ENCODE results near the gene ODC1. TPM values are rescaled to one million over a fixed set of nuclear protein-coding genes. Genes with fewer than 3 reads are reported as not detected.

Gene ODC1
- total RNA-seq, 1 donor from 2014 or later, result 88.0 TPM

- DNase-seq, result no peak
- Mint-ChIP-seq H3K36me3 (ENCODE audit: unreplicated experiment) (peaks cover 4% of the 10 kb centered on the region), H3K9me3 (ENCODE audit: unreplicated experiment) (peaks cover 3% of the 10 kb centered on the region), H3K27me3 (ENCODE audit: unreplicated experiment) (peaks cover 3% of the 10 kb centered on the region), H3K4me1 (ENCODE audit: low read depth, unreplicated experiment) (peaks cover 10% of the 10 kb centered on the region), H3K4me3 (ENCODE audit: unreplicated experiment) (no peak overlapping the region), H3K27ac (ENCODE audit: unreplicated experiment) (no peak overlapping the region)
- TF ChIP-seq CTCF (IDR thresholded peaks at IDR 0.05; ENCODE audit: partially characterized antibody, unreplicated experiment), result no peak
Measured at GRCh38 chr2:10400978-10401951, 46.9 kb downstream of the ODC1 start.

GRCh38 chr2:10400568-10400977 is 47.6 kb downstream of the ODC1 start:
- Mint-ChIP-seq H3K9me3 (ENCODE audit: unreplicated experiment) (peaks cover 3% of the 10 kb centered on the region), H3K27ac (ENCODE audit: unreplicated experiment) (no peak overlapping the region), H3K4me3 (ENCODE audit: unreplicated experiment) (no peak overlapping the region), H3K36me3 (ENCODE audit: unreplicated experiment) (peaks cover 4% of the 10 kb centered on the region), H3K4me1 (ENCODE audit: low read depth, unreplicated experiment) (peaks cover 10% of the 10 kb centered on the region), H3K27me3 (ENCODE audit: unreplicated experiment) (peaks cover 3% of the 10 kb centered on the region)
- no peak for TF ChIP-seq CTCF (IDR thresholded peaks at IDR 0.05; ENCODE audit: partially characterized antibody, unreplicated experiment)
- no peak for DNase-seq

- peak overlapping the region; percentile 31 for H3K27ac Mint-ChIP-seq (ENCODE audit: unreplicated experiment)
- H3K4me1 Mint-ChIP-seq (ENCODE audit: low read depth, unreplicated experiment), result peaks cover 10% of the 10 kb centered on the region
- TF ChIP-seq CTCF (IDR thresholded peaks at IDR 0.05; ENCODE audit: partially characterized antibody, unreplicated experiment), result no peak
- H3K27me3 Mint-ChIP-seq (ENCODE audit: unreplicated experiment), result peaks cover 3% of the 10 kb centered on the region
- H3K9me3 Mint-ChIP-seq (ENCODE audit: unreplicated experiment), result peaks cover 3% of the 10 kb centered on the region
- DNase-seq, result no peak
- H3K36me3 Mint-ChIP-seq (ENCODE audit: unreplicated experiment), result peaks cover 4% of the 10 kb centered on the region
- H3K4me3 Mint-ChIP-seq (ENCODE audit: unreplicated experiment), result no peak overlapping the region
Measured at GRCh38 chr2:10400002-10400401, 48.1 kb downstream of the ODC1 start.

GRCh38 chr2:10399358-10399757 is 48.8 kb downstream of the ODC1 start:
- peaks cover 3% of the 10 kb centered on the region for H3K27me3 Mint-ChIP-seq (ENCODE audit: unreplicated experiment)
- H3K27ac Mint-ChIP-seq (ENCODE audit: unreplicated experiment), result no peak overlapping the region
- H3K4me1 Mint-ChIP-seq (ENCODE audit: low read depth, unreplicated experiment), result peaks cover 10% of the 10 kb centered on the region
- peaks cover 4% of the 10 kb centered on the region for H3K36me3 Mint-ChIP-seq (ENCODE audit: unreplicated experiment)
- H3K9me3 Mint-ChIP-seq (ENCODE audit: unreplicated experiment), result peaks cover 3% of the 10 kb centered on the region
- H3K4me3 Mint-ChIP-seq (ENCODE audit: unreplicated experiment), result no peak overlapping the region
- TF ChIP-seq CTCF (IDR thresholded peaks at IDR 0.05; ENCODE audit: partially characterized antibody, unreplicated experiment), result no peak
- DNase-seq, result no peak

GRCh38 chr2:10398496-10398895 is 49.6 kb downstream of the ODC1 start:
- Mint-ChIP-seq H3K27ac (ENCODE audit: unreplicated experiment) (no peak overlapping the region), H3K4me1 (ENCODE audit: low read depth, unreplicated experiment) (peaks cover 4% of the 10 kb centered on the region), H3K9me3 (ENCODE audit: unreplicated experiment) (peaks cover 3% of the 10 kb centered on the region), H3K27me3 (ENCODE audit: unreplicated experiment) (peaks cover 3% of the 10 kb centered on the region), H3K36me3 (ENCODE audit: unreplicated experiment) (peaks cover 4% of the 10 kb centered on the region), H3K4me3 (ENCODE audit: unreplicated experiment) (no peak overlapping the region)
- DNase-seq, result no peak
- no peak for TF ChIP-seq CTCF (IDR thresholded peaks at IDR 0.05; ENCODE audit: partially characterized antibody, unreplicated experiment)

Data from glutamatergic neuron (in vitro differentiated cells).